HepG2 (cell line): Measurements from ENCODE around the gene PRMT2. TPM values are rescaled to one million over a fixed set of nuclear protein-coding genes. Genes with fewer than 3 reads are reported as not detected.

ENCODE experiments used
- EHMT2 ChIP-seq: fragments of 200-600 bp; sonication (generic); IDR thresholded peaks from 2 replicates; pipeline ENCODE4 v1.7.0; 2017; ENCODE audit warnings: antibody characterized with exemption, low read depth, low read length, borderline replicate concordance
- HNRNPL ChIP-seq: fragments of 200-400 bp; formaldehyde crosslinking; IDR thresholded peaks from 2 replicates; pipeline ENCODE4 v1.6.1; 2017; ENCODE audit warnings: mild to moderate bottlenecking, low read depth, low read length
- HOXA3 ChIP-seq: sonication (generic); formaldehyde crosslinking; IDR thresholded peaks from 2 replicates; pipeline ENCODE4 v1.5.0; 2020; ENCODE audit warnings: missing genetic modification reagents
- HOXA7 ChIP-seq: sonication (generic); formaldehyde crosslinking; IDR thresholded peaks from 2 replicates; pipeline ENCODE4 v1.8.1; 2022; ENCODE audit warnings: mild to moderate bottlenecking, missing genetic modification reagents, moderate library complexity
- ISX ChIP-seq: sonication (generic); formaldehyde crosslinking; conservative IDR thresholded peaks from 2 replicates; pipeline ENCODE4 v1.5.0; 2020; ENCODE audit warnings: missing genetic modification reagents
- MAZ ChIP-seq, 2 experiments: sonication (generic) in 1 of 2; formaldehyde crosslinking in 1 of 2; IDR thresholded peaks; 2 replicates each; pipeline versions ENCODE4 v1.5.0 to v1.6.1; 2012 to 2020; ENCODE audit warnings: low read depth in 2 of 2, mild to moderate bottlenecking in 2 of 2, borderline replicate concordance in 1 of 2, improper control_type of control experiment in 1 of 2, low read length in 1 of 2, missing genetic modification reagents in 1 of 2, moderate library complexity in 1 of 2
- MEF2D ChIP-seq: sonication (generic); formaldehyde crosslinking; IDR thresholded peaks from 2 replicates; pipeline ENCODE4 v1.5.1; 2020; ENCODE audit warnings: mild to moderate bottlenecking, missing genetic modification reagents
- MIER2 ChIP-seq: IDR thresholded peaks from 2 replicates; pipeline ENCODE4 v1.6.1; 2016; ENCODE audit warnings: missing biosample characterization, missing genetic modification reagents
- MIXL1 ChIP-seq: IDR thresholded peaks from 2 replicates; pipeline ENCODE4 v1.6.1; 2016
- POLR2AphosphoS5 ChIP-seq: IDR thresholded peaks from 2 replicates; pipeline ENCODE4 v1.6.1; 2012; ENCODE audit warnings: low read depth, low read length
- SCMH1 ChIP-seq: sonication (generic); formaldehyde crosslinking; IDR thresholded peaks from 2 replicates; pipeline ENCODE4 v1.9.0; 2021; ENCODE audit warnings: missing genetic modification reagents, mild to moderate bottlenecking, borderline replicate concordance
- SRF ChIP-seq: IDR thresholded peaks from 2 replicates; pipeline ENCODE4 v1.6.1; 2011; ENCODE audit warnings: mild to moderate bottlenecking, low read depth, low read length, moderate library complexity
- U2AF2 ChIP-seq: fragments of 200-400 bp; formaldehyde crosslinking; IDR thresholded peaks from 2 replicates; pipeline ENCODE4 v1.6.1; 2017; ENCODE audit warnings: low read depth, mild to moderate bottlenecking, low read length
- ZBTB25 ChIP-seq: IDR thresholded peaks from 2 replicates; pipeline ENCODE4 v1.6.1; 2018; ENCODE audit warnings: missing genetic modification reagents
- ZNF260 ChIP-seq: sonication (generic); formaldehyde crosslinking; IDR thresholded peaks from 2 replicates; pipeline ENCODE4 v1.4.0; 2020; ENCODE audit warnings: missing genetic modification reagents, low read depth, mild to moderate bottlenecking, borderline replicate concordance
- ZNF839 ChIP-seq: sonication (generic); formaldehyde crosslinking; IDR thresholded peaks from 2 replicates; pipeline ENCODE4 v1.4.0; 2020; ENCODE audit warnings: missing genetic modification reagents, mild to moderate bottlenecking, borderline replicate concordance
- ZSCAN25 ChIP-seq: sonication (generic); formaldehyde crosslinking; IDR thresholded peaks from 2 replicates; pipeline ENCODE4 v1.8.0; 2022; ENCODE audit warnings: mild to moderate bottlenecking, missing genetic modification reagents
- polyA plus RNA-seq, 8 experiments: library from polyadenylated mRNA; depleted of rRNA in 3 of 8; stranded (reverse) in 7 of 8; unstranded in 1 of 8; fragments of >200 nt; fragmentation: Illumina TruSeq in 4 of 8; extraction: Trizol in 4 of 8; gene quantifications; 2 replicates each; pipeline versions ENCODE4 v1.2.1 to v1.2.3, GENCODE V29; 2011 to 2016; ENCODE audit warnings: low read depth in 4 of 8, missing spikeins in 1 of 8, mixed read lengths in 1 of 8; ENCODE audit not compliant: insufficient read depth in 1 of 8
- total RNA-seq, 5 experiments: library from RNA; depleted of rRNA; stranded (reverse); fragments of >200 nt; fragmentation: Illumina TruSeq; extraction: Trizol; gene quantifications; 2 replicates each; pipeline ENCODE4 v1.2.3, GENCODE V29; 2016; ENCODE audit warnings: low read depth in 1 of 5
- TF ChIP-seq, protein P1 (sequence below): sonication (generic); formaldehyde crosslinking; IDR thresholded peaks from 2 replicates; pipeline ENCODE4 v1.5.0; 2020; ENCODE audit warnings: mild to moderate bottlenecking, missing genetic modification reagents
- TF ChIP-seq, protein P2 (sequence below): sonication (generic); formaldehyde crosslinking; conservative IDR thresholded peaks from 2 replicates; pipeline ENCODE4 v1.8.0; 2022; ENCODE audit warnings: missing genetic modification reagents
- TF ChIP-seq, protein P3 (sequence below): sonication (generic); formaldehyde crosslinking; IDR thresholded peaks from 2 replicates; pipeline ENCODE4 v1.8.1; 2023; ENCODE audit warnings: mild to moderate bottlenecking, missing genetic modification reagents

Gene PRMT2
- total and polyA plus RNA-seq, 2 of the 13 experiments (the other 11 are each of a cell fraction or from before 2014, with no cell fraction given): 54.4 to 78.8 TPM

GRCh38 chr21:46667741-46668380, 32.4 kb downstream of the PRMT2 start (continued):
- TF ChIP-seq HNRNPL: no peak
- no peak for TF ChIP-seq SRF
- TF ChIP-seq ZBTB25: no peak
- TF ChIP-seq, protein P1, sequence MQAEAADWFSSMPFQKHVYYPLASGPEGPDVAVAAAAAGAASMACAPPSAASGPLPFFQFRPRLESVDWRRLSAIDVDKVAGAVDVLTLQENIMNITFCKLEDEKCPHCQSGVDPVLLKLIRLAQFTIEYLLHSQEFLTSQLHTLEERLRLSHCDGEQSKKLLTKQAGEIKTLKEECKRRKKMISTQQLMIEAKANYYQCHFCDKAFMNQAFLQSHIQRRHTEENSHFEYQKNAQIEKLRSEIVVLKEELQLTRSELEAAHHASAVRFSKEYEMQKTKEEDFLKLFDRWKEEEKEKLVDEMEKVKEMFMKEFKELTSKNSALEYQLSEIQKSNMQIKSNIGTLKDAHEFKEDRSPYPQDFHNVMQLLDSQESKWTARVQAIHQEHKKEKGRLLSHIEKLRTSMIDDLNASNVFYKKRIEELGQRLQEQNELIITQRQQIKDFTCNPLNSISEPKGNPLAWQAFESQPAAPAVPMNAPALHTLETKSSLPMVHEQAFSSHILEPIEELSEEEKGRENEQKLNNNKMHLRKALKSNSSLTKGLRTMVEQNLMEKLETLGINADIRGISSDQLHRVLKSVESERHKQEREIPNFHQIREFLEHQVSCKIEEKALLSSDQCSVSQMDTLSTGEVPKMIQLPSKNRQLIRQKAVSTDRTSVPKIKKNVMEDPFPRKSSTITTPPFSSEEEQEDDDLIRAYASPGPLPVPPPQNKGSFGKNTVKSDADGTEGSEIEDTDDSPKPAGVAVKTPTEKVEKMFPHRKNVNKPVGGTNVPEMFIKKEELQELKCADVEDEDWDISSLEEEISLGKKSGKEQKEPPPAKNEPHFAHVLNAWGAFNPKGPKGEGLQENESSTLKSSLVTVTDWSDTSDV (CRISPR knock-in tag): no peak
- no peak for TF ChIP-seq ZSCAN25 (CRISPR knock-in tag)
- TF ChIP-seq MEF2D (CRISPR knock-in tag): no peak
- no peak for TF ChIP-seq MAZ (IDR thresholded peaks at IDR 0.05; ENCODE audit: borderline replicate concordance, low read depth, low read length)
- TF ChIP-seq MAZ (CRISPR knock-in tag; IDR thresholded peaks at IDR 0.05; ENCODE audit: low read depth): no peak
- no peak for TF ChIP-seq MIXL1
- TF ChIP-seq, protein P2, sequence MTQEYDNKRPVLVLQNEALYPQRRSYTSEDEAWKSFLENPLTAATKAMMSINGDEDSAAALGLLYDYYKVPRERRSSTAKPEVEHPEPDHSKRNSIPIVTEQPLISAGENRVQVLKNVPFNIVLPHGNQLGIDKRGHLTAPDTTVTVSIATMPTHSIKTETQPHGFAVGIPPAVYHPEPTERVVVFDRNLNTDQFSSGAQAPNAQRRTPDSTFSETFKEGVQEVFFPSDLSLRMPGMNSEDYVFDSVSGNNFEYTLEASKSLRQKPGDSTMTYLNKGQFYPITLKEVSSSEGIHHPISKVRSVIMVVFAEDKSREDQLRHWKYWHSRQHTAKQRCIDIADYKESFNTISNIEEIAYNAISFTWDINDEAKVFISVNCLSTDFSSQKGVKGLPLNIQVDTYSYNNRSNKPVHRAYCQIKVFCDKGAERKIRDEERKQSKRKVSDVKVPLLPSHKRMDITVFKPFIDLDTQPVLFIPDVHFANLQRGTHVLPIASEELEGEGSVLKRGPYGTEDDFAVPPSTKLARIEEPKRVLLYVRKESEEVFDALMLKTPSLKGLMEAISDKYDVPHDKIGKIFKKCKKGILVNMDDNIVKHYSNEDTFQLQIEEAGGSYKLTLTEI (CRISPR knock-in tag): no peak
- TF ChIP-seq ISX (CRISPR knock-in tag): no peak
- no peak for TF ChIP-seq SCMH1 (CRISPR knock-in tag)
- TF ChIP-seq HOXA3: peak; percentile 52; the same call in 1 of the 2 replicates
- TF ChIP-seq MIER2 (CRISPR knock-in tag): no peak
- TF ChIP-seq ZNF260: no peak
- peak; percentile 71; the same call in 1 of the 2 replicates for TF ChIP-seq ZNF839 (CRISPR knock-in tag)
- TF ChIP-seq U2AF2: no peak
- TF ChIP-seq, protein P3, sequence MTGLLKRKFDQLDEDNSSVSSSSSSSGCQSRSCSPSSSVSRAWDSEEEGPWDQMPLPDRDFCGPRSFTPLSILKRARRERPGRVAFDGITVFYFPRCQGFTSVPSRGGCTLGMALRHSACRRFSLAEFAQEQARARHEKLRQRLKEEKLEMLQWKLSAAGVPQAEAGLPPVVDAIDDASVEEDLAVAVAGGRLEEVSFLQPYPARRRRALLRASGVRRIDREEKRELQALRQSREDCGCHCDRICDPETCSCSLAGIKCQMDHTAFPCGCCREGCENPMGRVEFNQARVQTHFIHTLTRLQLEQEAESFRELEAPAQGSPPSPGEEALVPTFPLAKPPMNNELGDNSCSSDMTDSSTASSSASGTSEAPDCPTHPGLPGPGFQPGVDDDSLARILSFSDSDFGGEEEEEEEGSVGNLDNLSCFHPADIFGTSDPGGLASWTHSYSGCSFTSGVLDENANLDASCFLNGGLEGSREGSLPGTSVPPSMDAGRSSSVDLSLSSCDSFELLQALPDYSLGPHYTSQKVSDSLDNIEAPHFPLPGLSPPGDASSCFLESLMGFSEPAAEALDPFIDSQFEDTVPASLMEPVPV (CRISPR knock-in tag): peak; percentile 80
- TF ChIP-seq POLR2AphosphoS5: peak; percentile 26; the same call in 1 of the 2 replicates
- no peak for TF ChIP-seq EHMT2
- TF ChIP-seq HOXA7 (CRISPR knock-in tag): no peak
